Liver (tissue), 9 donors: ENCODE data around the gene PKN2. TPM values are rescaled to one million over a fixed set of nuclear protein-coding genes. Genes with fewer than 3 reads are reported as not detected.

Experiments used
- DNase-seq: peaks from one replicate; pipeline ENCODE4 v3.0.0-alpha.2; 2017; ENCODE audit warnings: low spot score
- H3K27ac ChIP-seq, 2 donors: one replicate each; pipeline ENCODE4 v1.7.0; 2013; ENCODE audit warnings: inconsistent platforms in 2 of 2, low read length in 2 of 2, control low read depth in 1 of 2, low read depth in 1 of 2, mild to moderate bottlenecking in 1 of 2
- H3K27me3 ChIP-seq, 4 donors: one replicate each; pipeline versions ENCODE4 v1.6.1 to v1.7.0; 2013; ENCODE audit warnings: low read length in 3 of 4, inconsistent platforms in 1 of 4, mild to moderate bottlenecking in 1 of 4, moderate library complexity in 1 of 4; ENCODE audit not compliant: control insufficient read depth in 4 of 4, insufficient read depth in 4 of 4
- H3K36me3 ChIP-seq, 4 donors: one replicate each; pipeline versions ENCODE4 v1.6.1 to v1.7.0; 2013; ENCODE audit warnings: low read length in 3 of 4, mild to moderate bottlenecking in 3 of 4, low read depth in 1 of 4, moderate library complexity in 1 of 4; ENCODE audit not compliant: control insufficient read depth in 4 of 4, insufficient read depth in 3 of 4
- H3K4me1 ChIP-seq, 4 donors: one replicate each; pipeline versions ENCODE4 v1.6.1 to v1.7.0; 2013; ENCODE audit warnings: low read length in 3 of 4, mild to moderate bottlenecking in 3 of 4, moderate library complexity in 1 of 4; ENCODE audit not compliant: control insufficient read depth in 4 of 4, insufficient read depth in 4 of 4
- H3K4me3 ChIP-seq, 3 donors: one replicate each; pipeline versions ENCODE4 v1.6.1 to v1.7.0; 2013; ENCODE audit warnings: low read length in 3 of 3, control low read depth in 1 of 3, low read depth in 1 of 3, mild to moderate bottlenecking in 1 of 3
- H3K9ac ChIP-seq, 2 donors: one replicate each; pipeline ENCODE4 v1.7.0; 2013; ENCODE audit warnings: low read length in 2 of 2, mild to moderate bottlenecking in 2 of 2, moderate library complexity in 2 of 2, control low read depth in 1 of 2, low read depth in 1 of 2
- H3K9me3 ChIP-seq, 4 donors: one replicate each; pipeline versions ENCODE4 v1.6.1 to v1.7.0; 2013; ENCODE audit warnings: low read length in 3 of 4; ENCODE audit not compliant: control insufficient read depth in 4 of 4
- ATF3 ChIP-seq: IDR thresholded peaks from 2 replicates; pipeline ENCODE4 v1.6.1; 2016; ENCODE audit warnings: antibody characterized with exemption
- CTCF ChIP-seq: fragments of 150-350 bp; IDR thresholded peaks from 2 replicates; pipeline ENCODE4 v1.5.1; 2017; ENCODE audit warnings: improper control_type of control experiment, low read depth, low read length; ENCODE audit not compliant: missing input control
- EGR1 ChIP-seq, 2 donors: IDR thresholded peaks; 2 replicates each; pipeline ENCODE4 v1.6.1; 2016 to 2018; ENCODE audit warnings: antibody characterized with exemption in 2 of 2, low read depth in 2 of 2
- FOXA1 ChIP-seq: IDR thresholded peaks from 2 replicates; pipeline ENCODE4 v1.6.1; 2016; ENCODE audit warnings: antibody characterized with exemption
- FOXA2 ChIP-seq: IDR thresholded peaks from 2 replicates; pipeline ENCODE4 v1.6.1; 2016; ENCODE audit warnings: antibody characterized with exemption
- GABPA ChIP-seq, 2 donors: IDR thresholded peaks in 1 of 2; conservative IDR thresholded peaks in 1 of 2; 2 replicates each; pipeline ENCODE4 v1.6.1; 2016; ENCODE audit warnings: antibody characterized with exemption in 2 of 2, mild to moderate bottlenecking in 1 of 2, moderate library complexity in 1 of 2
- HNF4A ChIP-seq, 2 donors: conservative IDR thresholded peaks; 2 replicates each; pipeline ENCODE4 v1.6.1; 2016; ENCODE audit warnings: antibody characterized with exemption in 2 of 2, mild to moderate bottlenecking in 2 of 2
- HNF4G ChIP-seq: IDR thresholded peaks from 2 replicates; pipeline ENCODE4 v1.6.1; 2016; ENCODE audit warnings: antibody characterized with exemption
- MAX ChIP-seq: IDR thresholded peaks from 2 replicates; pipeline ENCODE4 v1.6.1; 2016; ENCODE audit warnings: antibody characterized with exemption
- NR2F2 ChIP-seq: IDR thresholded peaks from 2 replicates; pipeline ENCODE4 v1.6.1; 2016; ENCODE audit warnings: antibody characterized with exemption
- RAD21 ChIP-seq, 2 donors: IDR thresholded peaks; 2 replicates each; pipeline ENCODE4 v1.6.1; 2016; ENCODE audit warnings: antibody characterized with exemption in 2 of 2, mild to moderate bottlenecking in 2 of 2
- REST ChIP-seq: IDR thresholded peaks from 2 replicates; pipeline ENCODE4 v1.6.1; 2016; ENCODE audit warnings: antibody characterized with exemption, mild to moderate bottlenecking
- RXRA ChIP-seq, 2 donors: IDR thresholded peaks; 2 replicates each; pipeline ENCODE4 v1.6.1; 2017 to 2018; ENCODE audit warnings: antibody characterized with exemption in 2 of 2, mild to moderate bottlenecking in 1 of 2
- SP1 ChIP-seq: IDR thresholded peaks from 2 replicates; pipeline ENCODE4 v1.6.1; 2018; ENCODE audit warnings: antibody characterized with exemption, mild to moderate bottlenecking
- TAF1 ChIP-seq: conservative IDR thresholded peaks from 2 replicates; pipeline ENCODE4 v1.6.1; 2016; ENCODE audit warnings: antibody characterized with exemption, mild to moderate bottlenecking
- YY1 ChIP-seq: IDR thresholded peaks from 2 replicates; pipeline ENCODE4 v1.6.1; 2016; ENCODE audit warnings: antibody characterized with exemption, mild to moderate bottlenecking
- ZBTB33 ChIP-seq: IDR thresholded peaks from 2 replicates; pipeline ENCODE4 v1.6.1; 2016; ENCODE audit warnings: antibody characterized with exemption
- WGBS: extraction: QIAGEN DNeasy Blood & Tissue Kit; methylation state at CpG from one replicate; pipeline ENCODE4 v1.1.7; 2013; 5-methylcytosine and 5-hydroxymethylcytosine counted together
- polyA plus RNA-seq, 2 donors: library from polyadenylated mRNA; stranded (reverse) in 1 of 2; unstranded in 1 of 2; fragments of 200-250 nt in 1 of 2; fragments of >200 nt in 1 of 2; fragmentation: Nextera tagmentation in 1 of 2; extraction: Ambion mirVana in 1 of 2; gene quantifications; one replicate each; pipeline versions ENCODE4 v1.2.1 to v1.2.3, GENCODE V29; 2013 to 2015
- total RNA-seq, 2 donors: library from RNA; depleted of rRNA; stranded (reverse); fragments of >200 nt; gene quantifications; one replicate each; pipeline ENCODE4 v1.2.3, GENCODE V29; 2014
- donor health status: healthy.
- donor health status: healthy.
- donor health status: healthy.
- donor health status: healthy.
- donor health status: healthy.

The PKN2 gene
- total and polyA plus RNA-seq, 4 donors, result 4.4 to 20.7 (median 13.3) TPM

- Histone ChIP-seq H3K9me3 (no peaks in the 10 kb centered on the region), H3K4me3 (no peak overlapping the region), H3K9ac (no peak overlapping the region), H3K27ac (no peak overlapping the region), H3K36me3 (peaks cover 3 to 21% (median 12%) of the 10 kb centered on the region in 4 donors), H3K4me1 (no peaks in the 10 kb centered on the region), H3K27me3 (no peaks in the 10 kb centered on the region)
- no peak for DNase-seq
- peak; percentile 69 for TF ChIP-seq RAD21 (IDR thresholded peaks at IDR 0.05)
- TF ChIP-seq CTCF, result peak; percentile 70
- TF ChIP-seq MAX, result no peak
- TF ChIP-seq ATF3, result no peak
- no peak for TF ChIP-seq GABPA (IDR thresholded peaks at IDR 0.05 in 1 of 2, conservative IDR thresholded peaks at IDR 0.05 in 1 of 2)
- no peak for TF ChIP-seq RXRA (IDR thresholded peaks at IDR 0.05)
- no peak for TF ChIP-seq SP1
- WGBS, result 83% methylated on average over 5 of the region's 5 CpGs
Measured at GRCh38 chr1:88800382-88801051, 116.4 kb downstream of the PKN2 start.

GRCh38 chr1:88801575-88802208 is 117.6 kb downstream of the PKN2 start:
- H3K36me3 ChIP-seq, result peaks cover 4 to 25% (median 13%) of the 10 kb centered on the region in 4 donors
- WGBS, result 96% methylated on average over 9 of the region's 9 CpGs
- no peak for DNase-seq

More at GRCh38 chr1:88801575-88802208, 117.6 kb downstream of the PKN2 start:
- Histone ChIP-seq H3K9me3 (no peaks in the 10 kb centered on the region), H3K27ac (no peak overlapping the region), H3K4me1 (no peaks in the 10 kb centered on the region), H3K27me3 (no peaks in the 10 kb centered on the region), H3K4me3 (no peak overlapping the region), H3K9ac (no peak overlapping the region)
- TF ChIP-seq ZBTB33, result no peak
- TF ChIP-seq NR2F2, result no peak
- TF ChIP-seq TAF1, result no peak
- TF ChIP-seq EGR1 (IDR thresholded peaks at IDR 0.05; ENCODE audit: low read depth in 2 of 2), result no peak
- no peak for TF ChIP-seq HNF4G
- no peak for TF ChIP-seq YY1
- no peak for TF ChIP-seq RXRA (IDR thresholded peaks at IDR 0.05)
- TF ChIP-seq FOXA2, result no peak
- TF ChIP-seq FOXA1, result no peak
- no peak for TF ChIP-seq ATF3
- TF ChIP-seq CTCF, result no peak
- TF ChIP-seq REST, result no peak
- TF ChIP-seq HNF4A (conservative IDR thresholded peaks at IDR 0.05), result no peak
- TF ChIP-seq MAX, result no peak
- TF ChIP-seq GABPA (IDR thresholded peaks at IDR 0.05 in 1 of 2, conservative IDR thresholded peaks at IDR 0.05 in 1 of 2), result no peak
- TF ChIP-seq RAD21 (IDR thresholded peaks at IDR 0.05), result no peak
- TF ChIP-seq SP1, result no peak
